WTC11 (cell line): ENCODE measurements around the gene TMEM120B. TPM values are rescaled to one million over a fixed set of nuclear protein-coding genes. Genes with fewer than 3 reads are reported as not detected.

Experiments used
- ATAC-seq: fragments of 200-7000 bp; cut with Tn5 transposase; 2 replicates; pipeline ENCODE4 v1.10.0; 2021; ENCODE audit warnings: mild to moderate bottlenecking, moderate library complexity
- CTCF ChIA-PET: fragments of 300-600 bp; sonication (Branson Sonifier 250); formaldehyde crosslinking; loops from one replicate; lab custom pipeline; 2021; ENCODE audit warnings: antibody characterized with exemption; lab: Charles Lee
- POLR2A ChIA-PET: fragments of 350-600 bp; sonication (Branson Sonifier 250); formaldehyde crosslinking; loops from one replicate; lab custom pipeline; 2021; ENCODE audit warnings: antibody characterized with exemption; lab: Charles Lee
- DNase-seq: peaks from one replicate; pipeline ENCODE4 v3.0.0; 2021; ENCODE audit warnings: low spot score
- H3K27ac Mint-ChIP-seq: 2 replicates; pipeline ENCODE4 v1.8.0; 2021; ENCODE audit warnings: mixed read lengths
- H3K27me3 Mint-ChIP-seq: 2 replicates; pipeline ENCODE4 v1.8.0; 2021; ENCODE audit warnings: low read depth, mild to moderate bottlenecking, moderate library complexity, mixed read lengths
- H3K36me3 Mint-ChIP-seq: 2 replicates; pipeline ENCODE4 v1.8.0; 2021; ENCODE audit warnings: mixed read lengths
- H3K4me1 Mint-ChIP-seq: 2 replicates; pipeline ENCODE4 v1.8.0; 2022; ENCODE audit warnings: mixed read lengths
- H3K4me3 Mint-ChIP-seq: 2 replicates; pipeline ENCODE4 v1.8.0; 2021; ENCODE audit warnings: mild to moderate bottlenecking, moderate library complexity, mixed read lengths
- H3K9me3 Mint-ChIP-seq: 2 replicates; pipeline ENCODE4 v1.8.0; 2021; ENCODE audit warnings: mixed read lengths
- ATF1 ChIP-seq: sonication (generic); formaldehyde crosslinking; IDR thresholded peaks from 2 replicates; pipeline ENCODE4 v1.8.1; 2023; ENCODE audit warnings: mild to moderate bottlenecking, moderate library complexity, missing genetic modification reagents
- ATF6 ChIP-seq: sonication (generic); formaldehyde crosslinking; IDR thresholded peaks from 2 replicates; pipeline ENCODE4 v1.8.1; 2023; ENCODE audit warnings: mild to moderate bottlenecking, missing genetic modification reagents
- CREB1 ChIP-seq: sonication (generic); formaldehyde crosslinking; IDR thresholded peaks from 2 replicates; pipeline ENCODE4 v1.8.0; 2023; ENCODE audit warnings: mild to moderate bottlenecking, missing genetic modification reagents
- ELF4 ChIP-seq: sonication (generic); formaldehyde crosslinking; IDR thresholded peaks from 2 replicates; pipeline ENCODE4 v1.8.1; 2022; ENCODE audit warnings: low read depth, mild to moderate bottlenecking, moderate library complexity, missing genetic modification reagents
- GTF2I ChIP-seq: fragments of 250-450 bp; sonication (Bioruptor Pico); conservative IDR thresholded peaks from 2 replicates; pipeline ENCODE4 v1.4.0; 2021; ENCODE audit warnings: mild to moderate bottlenecking
- IRF2 ChIP-seq: sonication (generic); formaldehyde crosslinking; IDR thresholded peaks from 2 replicates; pipeline ENCODE4 v1.8.0; 2022; ENCODE audit warnings: low read depth, missing genetic modification reagents, borderline replicate concordance
- JAZF1 ChIP-seq: fragments of 250-450 bp; sonication (Bioruptor Pico); IDR thresholded peaks from 2 replicates; pipeline ENCODE4 v1.9.0; 2021; ENCODE audit warnings: moderate library complexity, mild to moderate bottlenecking, inconsistent platforms
- JUN ChIP-seq: sonication (generic); formaldehyde crosslinking; IDR thresholded peaks from 2 replicates; pipeline ENCODE4 v1.8.0; 2023; ENCODE audit warnings: mild to moderate bottlenecking, missing genetic modification reagents
- PREB ChIP-seq: sonication (generic); formaldehyde crosslinking; IDR thresholded peaks from 2 replicates; pipeline ENCODE4 v1.8.1; 2022; ENCODE audit warnings: mild to moderate bottlenecking, missing genetic modification reagents, moderate library complexity, borderline replicate concordance
- RELA ChIP-seq: sonication (generic); formaldehyde crosslinking; IDR thresholded peaks from 2 replicates; pipeline ENCODE4 v1.8.1; 2022; ENCODE audit warnings: missing genetic modification reagents, mild to moderate bottlenecking, borderline replicate concordance
- SP1 ChIP-seq: sonication (generic); formaldehyde crosslinking; conservative IDR thresholded peaks from 2 replicates; pipeline ENCODE4 v1.8.1; 2022; ENCODE audit warnings: missing genetic modification reagents
- TP53 ChIP-seq: sonication (generic); formaldehyde crosslinking; IDR thresholded peaks from 2 replicates; pipeline ENCODE4 v1.8.1; 2023; ENCODE audit warnings: mild to moderate bottlenecking, missing genetic modification reagents
- ZNF138 ChIP-seq: sonication (generic); formaldehyde crosslinking; conservative IDR thresholded peaks from 2 replicates; pipeline ENCODE4 v1.8.1; 2022; ENCODE audit warnings: mild to moderate bottlenecking, moderate library complexity, missing genetic modification reagents
- ZNF219 ChIP-seq: sonication (generic); formaldehyde crosslinking; IDR thresholded peaks from 2 replicates; pipeline ENCODE4 v1.8.0; 2023; ENCODE audit warnings: missing genetic modification reagents, mild to moderate bottlenecking, borderline replicate concordance
- ZNF232 ChIP-seq: sonication (generic); formaldehyde crosslinking; IDR thresholded peaks from 2 replicates; pipeline ENCODE4 v1.8.0; 2022; ENCODE audit warnings: mild to moderate bottlenecking, missing genetic modification reagents
- total RNA-seq: library from RNA; stranded (reverse); gene quantifications from 3 replicates; pipeline ENCODE4 v1.2.3, GENCODE V29; 2021
- TF ChIP-seq, protein P1 (sequence below): sonication (generic); formaldehyde crosslinking; IDR thresholded peaks from 2 replicates; pipeline ENCODE4 v1.8.0; 2023; ENCODE audit warnings: missing genetic modification reagents
- TF ChIP-seq, protein P2 (sequence below): sonication (generic); formaldehyde crosslinking; IDR thresholded peaks from 2 replicates; pipeline ENCODE4 v1.8.1; 2023; ENCODE audit warnings: mild to moderate bottlenecking, missing genetic modification reagents, borderline replicate concordance
- TF ChIP-seq, protein P3 (sequence below): fragments of 250-450 bp; sonication (Bioruptor Pico); IDR thresholded peaks from 2 replicates; pipeline ENCODE4 v1.9.0; 2021; ENCODE audit warnings: mild to moderate bottlenecking

The TMEM120B gene
- total RNA-seq, 1 experiment from 2014 or later: 36.9 TPM

- Mint-ChIP-seq H3K27me3 (no peaks in the 10 kb centered on the region), H3K4me3 (peak overlapping the region; percentile 78), H3K9me3 (no peaks in the 10 kb centered on the region), H3K36me3 (no peaks in the 10 kb centered on the region), H3K4me1 (peaks cover 28% of the 10 kb centered on the region), H3K27ac (peak overlapping the region; percentile 86)
- TF ChIP-seq ZNF138 (no peak), SP1 (no peak), RELA (CRISPR knock-in tag) (no peak), ATF1 (CRISPR knock-in tag) (no peak), TP53 (CRISPR knock-in tag) (no peak), ZNF232 (CRISPR knock-in tag) (no peak), JUN (no peak), ZNF219 (CRISPR knock-in tag) (no peak), GTF2I (CRISPR knock-in tag) (no peak), IRF2 (CRISPR knock-in tag) (no peak), PREB (CRISPR knock-in tag) (no peak), JAZF1 (CRISPR knock-in tag) (no peak)
- TF ChIP-seq, protein P1, sequence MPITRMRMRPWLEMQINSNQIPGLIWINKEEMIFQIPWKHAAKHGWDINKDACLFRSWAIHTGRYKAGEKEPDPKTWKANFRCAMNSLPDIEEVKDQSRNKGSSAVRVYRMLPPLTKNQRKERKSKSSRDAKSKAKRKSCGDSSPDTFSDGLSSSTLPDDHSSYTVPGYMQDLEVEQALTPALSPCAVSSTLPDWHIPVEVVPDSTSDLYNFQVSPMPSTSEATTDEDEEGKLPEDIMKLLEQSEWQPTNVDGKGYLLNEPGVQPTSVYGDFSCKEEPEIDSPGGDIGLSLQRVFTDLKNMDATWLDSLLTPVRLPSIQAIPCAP (CRISPR knock-in tag): no peak
- TF ChIP-seq, protein P2, sequence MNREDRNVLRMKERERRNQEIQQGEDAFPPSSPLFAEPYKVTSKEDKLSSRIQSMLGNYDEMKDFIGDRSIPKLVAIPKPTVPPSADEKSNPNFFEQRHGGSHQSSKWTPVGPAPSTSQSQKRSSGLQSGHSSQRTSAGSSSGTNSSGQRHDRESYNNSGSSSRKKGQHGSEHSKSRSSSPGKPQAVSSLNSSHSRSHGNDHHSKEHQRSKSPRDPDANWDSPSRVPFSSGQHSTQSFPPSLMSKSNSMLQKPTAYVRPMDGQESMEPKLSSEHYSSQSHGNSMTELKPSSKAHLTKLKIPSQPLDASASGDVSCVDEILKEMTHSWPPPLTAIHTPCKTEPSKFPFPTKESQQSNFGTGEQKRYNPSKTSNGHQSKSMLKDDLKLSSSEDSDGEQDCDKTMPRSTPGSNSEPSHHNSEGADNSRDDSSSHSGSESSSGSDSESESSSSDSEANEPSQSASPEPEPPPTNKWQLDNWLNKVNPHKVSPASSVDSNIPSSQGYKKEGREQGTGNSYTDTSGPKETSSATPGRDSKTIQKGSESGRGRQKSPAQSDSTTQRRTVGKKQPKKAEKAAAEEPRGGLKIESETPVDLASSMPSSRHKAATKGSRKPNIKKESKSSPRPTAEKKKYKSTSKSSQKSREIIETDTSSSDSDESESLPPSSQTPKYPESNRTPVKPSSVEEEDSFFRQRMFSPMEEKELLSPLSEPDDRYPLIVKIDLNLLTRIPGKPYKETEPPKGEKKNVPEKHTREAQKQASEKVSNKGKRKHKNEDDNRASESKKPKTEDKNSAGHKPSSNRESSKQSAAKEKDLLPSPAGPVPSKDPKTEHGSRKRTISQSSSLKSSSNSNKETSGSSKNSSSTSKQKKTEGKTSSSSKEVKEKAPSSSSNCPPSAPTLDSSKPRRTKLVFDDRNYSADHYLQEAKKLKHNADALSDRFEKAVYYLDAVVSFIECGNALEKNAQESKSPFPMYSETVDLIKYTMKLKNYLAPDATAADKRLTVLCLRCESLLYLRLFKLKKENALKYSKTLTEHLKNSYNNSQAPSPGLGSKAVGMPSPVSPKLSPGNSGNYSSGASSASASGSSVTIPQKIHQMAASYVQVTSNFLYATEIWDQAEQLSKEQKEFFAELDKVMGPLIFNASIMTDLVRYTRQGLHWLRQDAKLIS (CRISPR knock-in tag): no peak
- POLR2A ChIA-PET: interaction anchor here (0.7 to 1.1 kb wide), 2 partner anchors 46 to 96 kb away, joined by 3 to 6 read pairs; no protein-coding TSS in a partner anchor
- no peak for DNase-seq
- ATAC-seq: no peak
- CTCF ChIA-PET: interaction anchor here (1.0 to 2.6 kb wide), 5 partner anchors 16 to 173 kb away, joined by 3 to 16 read pairs (median 5); partner anchors contain the start of gene KDM2B
These were observed 39.5 kb upstream of the TMEM120B start for GRCh38 chr12:121673013-121673511.

DNA sequence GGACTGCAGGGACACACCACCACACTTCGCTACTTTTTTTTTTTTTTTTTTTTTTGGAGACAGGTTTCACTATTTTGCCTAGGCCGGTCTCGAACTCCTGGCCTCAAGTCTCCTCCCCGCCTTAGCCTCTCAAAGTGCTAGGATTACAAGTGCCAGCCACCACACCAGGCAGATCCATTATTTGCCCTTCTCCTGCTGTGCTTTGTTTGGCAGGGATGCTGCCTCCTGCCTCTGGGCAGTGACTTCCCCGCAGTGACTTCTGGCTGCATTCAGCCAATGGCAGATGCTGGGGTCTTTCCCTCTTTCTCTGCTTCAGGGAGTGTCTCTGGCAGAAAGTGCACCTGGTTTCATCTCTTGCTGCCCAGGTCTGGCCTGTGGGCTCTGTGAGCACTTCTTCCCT, 36.4 kb upstream of the TMEM120B start:
- CTCF ChIA-PET: interaction anchor here (0.7 kb wide), 1 partner anchor 96 kb away, joined by 3 read pairs; no protein-coding TSS in a partner anchor
- Mint-ChIP-seq H3K27ac (no peak overlapping the region), H3K4me1 (peaks cover 34% of the 10 kb centered on the region), H3K27me3 (no peaks in the 10 kb centered on the region), H3K36me3 (no peaks in the 10 kb centered on the region), H3K4me3 (no peak overlapping the region), H3K9me3 (no peaks in the 10 kb centered on the region)
- ATAC-seq (no peak), DNase-seq (no peak)
- POLR2A ChIA-PET: no interaction called here
- TF ChIP-seq, protein P3, sequence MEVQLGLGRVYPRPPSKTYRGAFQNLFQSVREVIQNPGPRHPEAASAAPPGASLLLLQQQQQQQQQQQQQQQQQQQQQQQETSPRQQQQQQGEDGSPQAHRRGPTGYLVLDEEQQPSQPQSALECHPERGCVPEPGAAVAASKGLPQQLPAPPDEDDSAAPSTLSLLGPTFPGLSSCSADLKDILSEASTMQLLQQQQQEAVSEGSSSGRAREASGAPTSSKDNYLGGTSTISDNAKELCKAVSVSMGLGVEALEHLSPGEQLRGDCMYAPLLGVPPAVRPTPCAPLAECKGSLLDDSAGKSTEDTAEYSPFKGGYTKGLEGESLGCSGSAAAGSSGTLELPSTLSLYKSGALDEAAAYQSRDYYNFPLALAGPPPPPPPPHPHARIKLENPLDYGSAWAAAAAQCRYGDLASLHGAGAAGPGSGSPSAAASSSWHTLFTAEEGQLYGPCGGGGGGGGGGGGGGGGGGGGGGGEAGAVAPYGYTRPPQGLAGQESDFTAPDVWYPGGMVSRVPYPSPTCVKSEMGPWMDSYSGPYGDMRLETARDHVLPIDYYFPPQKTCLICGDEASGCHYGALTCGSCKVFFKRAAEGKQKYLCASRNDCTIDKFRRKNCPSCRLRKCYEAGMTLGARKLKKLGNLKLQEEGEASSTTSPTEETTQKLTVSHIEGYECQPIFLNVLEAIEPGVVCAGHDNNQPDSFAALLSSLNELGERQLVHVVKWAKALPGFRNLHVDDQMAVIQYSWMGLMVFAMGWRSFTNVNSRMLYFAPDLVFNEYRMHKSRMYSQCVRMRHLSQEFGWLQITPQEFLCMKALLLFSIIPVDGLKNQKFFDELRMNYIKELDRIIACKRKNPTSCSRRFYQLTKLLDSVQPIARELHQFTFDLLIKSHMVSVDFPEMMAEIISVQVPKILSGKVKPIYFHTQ (CRISPR knock-in tag): no peak
- no peak for TF ChIP-seq ZNF138
- TF ChIP-seq CREB1: no peak
- no peak for TF ChIP-seq ATF6
- TF ChIP-seq ELF4 (CRISPR knock-in tag): no peak
